CD4-positive, alpha-beta T cell treated with Interleukin-21 for 1 hour (primary cell): ENCODE measurements around the gene SLC4A1AP.

Source experiments
- DNase-seq: peaks from one replicate; pipeline ENCODE4 v3.0.0-alpha.2; 2020

Gene SLC4A1AP

DNA sequence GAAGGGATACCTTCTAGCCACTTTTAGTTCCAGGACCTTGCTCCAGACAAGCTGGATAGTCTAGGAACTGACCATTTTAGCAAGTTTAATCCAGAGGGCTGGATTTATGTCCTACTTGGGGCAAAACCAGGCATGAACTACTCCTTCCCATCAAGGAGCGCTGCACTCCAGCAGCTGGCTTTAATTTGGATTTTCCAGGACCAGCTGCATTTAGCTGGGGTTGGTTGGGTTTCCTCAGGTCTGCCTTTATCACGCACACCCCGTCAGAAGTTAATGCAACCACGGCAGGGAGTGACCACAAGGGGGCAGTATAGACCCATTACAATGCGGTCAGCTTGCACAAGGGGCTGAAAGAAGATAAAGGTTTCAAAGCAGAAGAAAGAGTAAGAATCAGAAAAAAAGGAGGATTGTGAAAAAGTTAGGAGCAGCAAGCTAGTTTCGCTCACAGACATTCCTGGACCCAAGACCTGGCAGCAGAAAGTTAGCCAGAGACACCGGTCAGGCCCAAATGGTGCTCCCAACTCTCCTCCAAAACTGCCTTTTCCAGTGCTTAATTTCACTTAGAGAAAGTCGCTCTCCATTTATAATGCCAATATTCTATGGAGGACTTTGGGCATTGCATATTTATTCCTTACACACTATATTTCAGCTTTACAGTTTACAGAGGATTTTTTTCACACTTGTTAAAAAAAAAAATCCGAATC is 40.1 kb downstream of the SLC4A1AP start:
- DNase-seq, result peak; percentile 82

DNA sequence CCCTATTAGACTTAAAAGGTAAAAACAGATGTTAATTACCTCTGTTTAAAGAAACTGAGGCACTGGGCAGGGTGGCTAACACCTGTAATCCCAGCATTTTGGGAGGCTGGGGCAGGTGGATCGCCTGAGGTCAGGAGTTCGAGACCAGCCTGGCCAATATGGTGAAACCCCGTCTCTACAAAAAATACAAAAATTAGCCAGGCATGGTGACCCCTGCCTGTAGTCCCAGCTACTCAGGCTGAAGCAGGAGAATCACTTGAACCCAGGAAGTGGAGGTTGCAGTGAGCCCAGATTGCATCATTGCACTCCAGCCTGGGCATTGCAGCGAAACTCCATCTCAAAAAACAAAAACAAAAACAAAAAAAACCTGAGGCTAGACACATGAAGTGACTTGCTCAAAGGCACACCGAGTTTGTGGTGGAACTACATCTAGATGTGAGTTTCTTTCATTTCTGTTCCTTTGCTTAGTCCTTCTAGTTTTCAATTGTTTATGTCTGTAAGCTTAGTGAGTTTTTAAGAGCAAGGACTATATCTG is 40.7 kb downstream of the SLC4A1AP start:
- DNase-seq, result no peak

DNA sequence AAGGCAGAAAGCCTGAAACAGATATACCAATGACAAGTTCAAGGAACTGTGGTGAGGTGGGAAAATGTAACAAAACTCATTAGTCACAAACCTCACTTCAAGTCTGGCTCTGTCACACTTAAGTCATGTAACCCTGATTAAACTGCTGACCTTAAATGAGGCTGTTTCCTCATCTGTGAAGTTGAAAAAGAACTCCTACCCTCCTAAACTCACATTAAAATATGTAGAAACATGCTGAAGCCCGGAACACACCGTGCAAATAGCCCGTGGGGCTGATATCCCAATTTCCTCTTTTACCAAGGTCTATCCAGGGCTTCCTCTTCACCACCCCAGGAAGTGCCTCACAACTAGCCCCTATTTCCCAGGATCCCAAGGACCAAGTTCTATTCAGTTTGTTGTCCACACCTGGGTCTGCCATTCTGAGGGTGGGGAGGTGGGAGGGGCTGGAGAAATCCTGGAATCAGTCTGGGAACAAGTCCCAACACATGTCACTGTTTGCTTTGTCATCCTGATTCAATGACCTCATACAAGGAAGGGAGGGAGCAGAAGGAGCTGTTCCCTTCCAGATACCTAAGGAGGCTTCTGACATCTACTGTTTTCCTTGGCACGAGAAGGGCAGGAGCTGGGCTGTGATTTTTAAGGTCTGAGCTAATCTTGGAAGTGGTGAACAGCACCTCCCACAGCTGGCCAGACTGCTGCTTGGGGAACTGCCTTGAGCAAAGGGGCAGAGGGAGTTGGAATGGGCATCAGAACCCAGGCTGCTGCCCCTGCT is 42.3 kb downstream of the SLC4A1AP start:
- DNase-seq, result no peak

DNA sequence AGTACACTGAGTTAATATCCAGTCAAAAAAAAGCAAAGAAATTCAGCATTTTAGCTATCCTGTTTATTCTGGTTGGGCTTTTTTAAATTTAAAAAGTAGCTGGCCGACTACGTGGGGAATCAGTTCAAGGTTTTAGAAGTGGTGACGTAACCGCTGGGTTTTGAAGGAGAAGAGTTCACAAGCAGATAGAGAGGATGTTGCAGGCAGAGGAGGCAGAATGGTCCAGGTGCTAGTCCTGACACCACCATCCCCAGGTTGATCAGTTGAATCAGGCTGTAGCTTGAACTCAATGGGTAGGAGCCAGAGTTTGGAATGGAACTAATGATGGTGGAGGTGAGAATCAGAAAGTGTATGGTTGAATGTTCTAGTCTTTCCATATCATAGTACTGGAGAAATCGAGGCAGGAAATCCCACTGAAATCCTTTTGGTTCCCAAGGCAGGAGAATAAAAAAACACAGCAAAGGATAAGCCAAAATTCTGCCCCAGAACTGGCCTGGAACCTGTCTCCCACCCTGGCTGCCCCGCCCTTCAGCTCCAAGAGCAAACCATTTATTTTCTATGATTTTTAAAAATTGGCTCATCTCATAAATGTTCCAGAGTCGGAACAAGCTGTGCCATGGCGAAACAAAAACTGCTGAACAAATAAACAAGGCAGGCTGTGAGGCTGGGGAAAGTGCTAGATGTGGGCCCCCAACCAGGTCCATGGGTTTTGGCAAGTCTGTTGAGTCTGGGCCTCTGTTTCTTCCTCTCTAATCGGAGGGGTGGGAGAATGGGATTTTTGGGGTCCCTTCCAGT is 44.0 kb downstream of the SLC4A1AP start:
- no peak for DNase-seq

DNA sequence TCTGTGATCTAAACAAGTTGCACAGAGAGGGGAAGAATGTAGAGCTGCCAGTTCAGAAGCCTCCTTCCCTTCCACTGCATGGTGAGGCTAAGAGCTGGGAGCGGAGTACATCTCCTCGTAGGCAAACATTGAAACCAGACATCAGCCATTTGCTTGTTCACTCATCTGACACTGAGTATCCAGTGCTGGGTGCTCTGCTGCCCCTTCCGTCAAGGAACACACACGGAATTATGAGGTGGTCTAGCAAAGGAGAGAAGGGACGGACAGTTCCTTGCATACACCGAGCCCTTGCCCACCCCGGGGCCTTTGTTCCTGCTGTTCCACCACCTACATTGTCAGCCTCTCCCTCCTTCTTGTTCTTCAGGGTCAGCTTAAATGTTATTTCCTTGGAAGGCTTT is 44.6 kb downstream of the SLC4A1AP start:
- DNase-seq, result no peak

DNA sequence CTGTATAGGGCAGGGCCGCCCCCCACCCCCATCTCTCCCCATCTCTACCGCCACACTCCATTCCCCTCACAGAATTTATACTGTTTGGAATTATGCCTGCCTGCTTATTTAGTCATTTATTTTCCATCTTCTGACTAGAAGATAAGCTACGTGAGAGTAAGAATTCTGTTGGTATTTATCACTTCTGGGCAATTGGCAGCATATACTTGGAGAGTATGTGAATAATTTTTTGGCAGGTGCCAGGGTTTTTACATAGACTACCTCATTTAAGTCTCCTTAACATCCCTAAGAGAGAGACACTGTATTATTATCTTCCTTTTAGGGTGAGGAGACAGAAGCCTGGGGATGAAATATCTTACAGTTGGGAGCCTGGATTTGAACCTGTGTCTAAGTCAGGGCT is 45.0 kb downstream of the SLC4A1AP start:
- no peak for DNase-seq

DNA sequence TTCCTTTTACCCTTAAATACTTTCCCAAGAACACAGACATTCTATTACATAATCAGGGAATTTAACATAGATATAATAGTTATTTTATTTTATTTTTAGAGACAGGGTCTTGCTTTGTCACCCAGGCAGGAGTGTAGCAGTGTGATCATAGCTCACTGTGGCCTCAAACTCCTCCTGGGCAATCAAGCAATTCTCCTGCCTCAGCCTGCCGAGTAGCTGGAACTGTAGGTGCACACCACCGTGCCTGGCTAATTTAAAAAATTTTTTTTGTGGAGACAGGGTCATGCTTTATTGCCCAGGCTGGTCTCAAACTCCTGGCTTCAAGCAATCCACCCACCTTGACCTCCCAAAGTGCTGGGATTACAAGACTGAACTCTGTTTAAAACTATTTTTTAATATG is 45.6 kb downstream of the SLC4A1AP start:
- DNase-seq, result no peak

DNA sequence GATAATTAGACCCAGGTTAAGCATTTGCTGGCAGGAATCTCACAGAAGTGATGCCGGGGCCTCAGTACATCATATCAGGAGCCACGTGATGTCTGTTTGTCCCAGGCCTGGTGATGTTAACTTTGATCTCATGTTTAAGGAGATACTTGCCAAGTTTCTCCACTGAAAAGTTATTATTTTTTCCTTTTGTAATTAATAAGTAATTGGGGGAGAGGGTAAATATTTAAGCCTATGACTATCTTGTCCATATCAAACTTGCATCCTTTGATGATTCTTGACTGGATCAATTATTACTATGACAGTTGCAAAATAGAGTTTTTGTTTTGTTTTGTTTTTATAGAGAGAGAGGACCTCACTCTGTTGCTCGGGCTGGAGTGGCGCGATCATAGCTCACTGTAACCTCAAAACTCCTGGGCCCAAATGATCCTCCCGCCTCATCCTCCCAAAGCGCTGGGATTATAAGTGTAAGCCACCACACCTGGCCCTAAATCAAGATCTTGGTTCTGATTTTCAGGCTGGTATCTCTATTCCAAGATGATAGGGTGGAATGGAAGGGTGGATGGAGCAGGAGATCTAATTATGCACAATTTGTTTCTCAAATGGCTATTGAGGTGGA is 46.4 kb downstream of the SLC4A1AP start:
- DNase-seq, result no peak

DNA sequence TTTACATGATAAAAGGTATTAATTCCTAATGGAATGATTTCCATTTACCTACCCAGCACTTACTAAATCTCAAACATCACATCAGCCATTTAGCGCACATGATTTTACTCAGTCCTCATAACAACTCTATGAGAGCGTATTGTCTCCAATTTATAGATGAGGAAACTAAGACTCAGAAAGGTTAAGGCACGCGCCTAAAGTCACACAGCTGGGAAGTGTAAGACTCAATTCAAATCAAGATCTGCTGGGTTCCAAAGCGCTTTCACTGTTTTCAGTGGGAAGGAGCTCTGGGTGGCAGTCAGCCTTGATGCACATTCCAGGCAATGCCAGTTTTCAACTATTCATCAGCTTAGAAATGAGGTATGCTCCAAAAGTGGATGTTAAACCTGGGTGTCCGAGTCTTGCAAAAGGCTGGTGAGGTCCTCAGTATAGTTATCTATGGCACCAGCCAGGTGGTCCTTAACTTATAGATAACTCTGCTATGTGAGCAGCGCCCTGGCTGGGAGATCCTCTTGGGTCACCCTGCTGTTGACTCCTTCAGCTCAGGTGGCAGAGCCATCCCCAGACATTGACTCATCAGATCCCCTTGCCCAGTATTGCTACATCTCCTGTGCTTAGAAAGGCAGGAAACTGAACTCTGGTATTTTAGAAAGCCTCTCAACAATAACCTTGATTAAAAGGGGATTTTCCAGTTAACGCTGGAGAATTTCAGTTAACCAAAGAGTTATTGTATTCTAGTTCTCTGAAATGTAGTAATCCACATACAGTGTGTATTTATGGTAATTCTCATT is 47.1 kb downstream of the SLC4A1AP start:
- no peak for DNase-seq

DNA sequence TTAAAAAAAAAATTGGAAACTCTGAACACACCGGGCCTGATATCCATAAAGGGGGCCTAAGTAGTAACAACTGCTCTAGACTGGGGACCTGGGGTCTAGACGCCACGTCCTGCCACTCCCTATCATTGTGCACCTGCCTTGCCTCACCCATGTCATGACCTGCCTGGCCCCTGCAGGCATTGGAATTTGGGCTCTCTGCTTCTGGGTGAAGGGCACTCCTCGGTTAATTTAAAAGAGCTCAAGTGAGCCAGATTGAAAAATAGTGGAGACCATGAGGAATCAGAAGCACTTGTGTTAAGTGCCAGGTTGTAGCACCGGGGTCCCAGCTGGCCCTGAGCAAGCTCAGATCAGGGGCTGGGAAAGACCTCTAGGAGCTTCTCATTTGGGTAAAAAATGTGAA is 48.1 kb downstream of the SLC4A1AP start:
- no peak for DNase-seq

DNA sequence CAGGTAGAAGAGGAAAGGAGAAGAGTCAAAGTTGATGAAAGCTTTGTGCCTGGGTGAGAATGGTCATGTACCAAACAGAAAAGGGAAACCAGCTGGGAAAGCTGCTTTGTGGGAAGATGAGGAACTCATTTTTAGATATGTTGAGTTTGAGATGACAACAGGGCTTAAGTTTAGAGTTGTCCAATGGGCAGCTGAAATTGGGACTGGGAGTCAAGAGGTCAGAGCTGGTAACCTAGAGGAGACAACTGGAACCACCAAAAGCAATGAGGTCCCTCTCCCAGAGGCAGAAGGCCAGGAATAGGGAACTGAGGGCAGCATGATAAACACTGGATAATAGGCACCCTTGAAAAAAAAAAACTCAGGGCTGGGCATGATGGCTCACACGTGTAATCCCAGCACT is 48.8 kb downstream of the SLC4A1AP start:
- no peak for DNase-seq

DNA sequence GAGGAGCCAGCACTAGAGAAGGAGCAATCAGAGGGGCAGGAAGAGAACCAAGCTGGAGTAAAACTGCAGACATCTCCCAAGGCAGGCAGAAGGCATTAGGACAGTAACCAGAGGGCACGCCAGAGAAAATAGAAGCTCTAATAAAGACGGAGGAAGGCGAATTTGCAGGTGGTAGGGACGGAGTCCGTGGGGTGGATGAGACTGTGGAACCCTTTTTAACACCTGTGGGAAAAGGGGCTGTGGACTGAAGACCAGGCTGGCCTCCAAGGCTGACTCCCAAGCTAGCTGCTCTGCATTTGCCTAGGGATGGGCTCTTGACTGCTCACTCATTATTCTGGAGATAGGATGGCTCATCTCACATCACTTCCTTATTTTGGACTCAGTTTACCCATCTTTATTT is 49.5 kb downstream of the SLC4A1AP start:
- DNase-seq, result no peak

DNA sequence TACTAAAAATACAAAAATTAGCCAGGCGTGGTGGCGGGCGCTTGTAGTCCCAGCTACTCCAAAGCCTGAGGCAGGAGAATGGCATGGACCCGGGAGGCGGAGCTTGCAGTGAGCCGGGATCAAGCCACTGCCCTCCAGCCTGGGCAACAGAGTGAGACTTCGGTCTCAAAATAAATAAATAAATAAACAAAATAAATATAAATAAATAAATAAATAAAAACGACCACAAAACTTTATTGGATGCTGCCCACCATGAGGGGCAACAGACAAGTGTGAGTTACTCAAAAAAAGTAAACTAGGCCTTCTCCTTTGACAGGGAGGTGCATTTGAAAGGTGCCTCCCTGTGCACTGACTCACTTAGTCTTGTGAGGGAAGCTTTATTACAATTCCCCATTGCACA is 50.4 kb downstream of the SLC4A1AP start:
- no peak for DNase-seq

DNA sequence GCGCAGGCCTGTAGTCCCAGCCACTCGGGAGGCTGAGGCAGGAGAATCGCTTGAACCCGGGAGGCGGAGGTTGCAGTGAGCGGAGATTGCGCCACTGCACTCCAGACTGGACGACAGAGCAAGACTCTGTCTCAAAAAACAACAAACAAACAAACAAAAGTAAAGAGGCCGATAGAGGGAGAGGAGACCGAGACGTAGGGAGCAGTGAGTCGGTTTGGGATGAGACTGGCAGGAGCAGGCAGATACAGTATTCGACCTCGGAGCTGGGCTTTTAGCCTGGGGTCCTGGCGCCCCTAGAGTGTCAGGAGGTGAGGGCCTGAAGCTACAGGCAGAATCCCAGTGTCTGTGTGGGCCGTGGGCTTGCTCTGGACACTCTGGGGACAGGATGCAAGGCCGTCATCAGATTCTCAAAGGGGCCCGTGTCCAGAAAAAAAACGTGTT is 51.2 kb downstream of the SLC4A1AP start:
- no peak for DNase-seq

DNA sequence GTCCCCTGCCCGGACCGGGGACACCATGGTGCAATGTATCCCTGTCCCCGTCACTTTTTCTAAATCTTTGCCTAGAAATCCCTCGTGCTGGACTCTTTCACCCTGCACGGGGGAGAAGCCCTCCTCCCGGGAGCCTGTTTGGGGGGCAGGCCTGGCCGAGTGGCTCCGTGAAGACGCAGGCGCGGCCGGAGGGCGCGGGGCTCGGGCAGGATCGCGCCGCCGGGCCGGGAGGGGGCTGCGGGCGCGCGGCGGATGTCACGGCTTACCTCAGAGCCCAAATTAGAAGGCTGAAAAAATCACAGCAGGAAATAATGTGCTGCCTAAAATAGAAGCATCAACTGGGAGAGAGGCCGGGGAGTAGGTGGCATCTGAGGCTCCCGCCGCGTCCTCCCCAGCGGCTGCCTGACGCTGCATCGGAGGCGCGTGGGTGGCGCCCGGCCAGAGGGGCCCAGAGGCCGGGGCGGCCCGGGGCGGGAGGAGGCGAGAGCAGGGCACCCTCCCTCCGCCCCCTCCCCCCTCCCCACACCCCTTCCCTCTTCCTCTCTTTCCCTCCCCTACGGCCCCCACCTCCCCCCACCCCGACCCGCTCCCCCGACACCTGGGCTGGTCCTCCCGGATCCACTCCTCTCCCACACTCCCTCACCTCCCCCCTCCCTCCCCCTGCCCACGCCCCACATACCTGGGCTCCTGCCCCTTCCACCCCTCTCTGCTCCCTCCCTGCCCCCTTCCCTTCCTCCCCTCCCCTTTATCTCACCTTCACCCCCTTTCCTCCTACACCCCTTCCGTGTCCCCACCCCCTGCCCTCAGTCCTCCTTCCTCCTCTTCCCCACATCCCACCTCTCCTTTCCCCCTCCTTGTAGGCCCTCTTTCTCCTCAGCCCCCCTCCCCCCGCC is 51.9 kb downstream of the SLC4A1AP start:
- DNase-seq, result peak; percentile 42

DNA sequence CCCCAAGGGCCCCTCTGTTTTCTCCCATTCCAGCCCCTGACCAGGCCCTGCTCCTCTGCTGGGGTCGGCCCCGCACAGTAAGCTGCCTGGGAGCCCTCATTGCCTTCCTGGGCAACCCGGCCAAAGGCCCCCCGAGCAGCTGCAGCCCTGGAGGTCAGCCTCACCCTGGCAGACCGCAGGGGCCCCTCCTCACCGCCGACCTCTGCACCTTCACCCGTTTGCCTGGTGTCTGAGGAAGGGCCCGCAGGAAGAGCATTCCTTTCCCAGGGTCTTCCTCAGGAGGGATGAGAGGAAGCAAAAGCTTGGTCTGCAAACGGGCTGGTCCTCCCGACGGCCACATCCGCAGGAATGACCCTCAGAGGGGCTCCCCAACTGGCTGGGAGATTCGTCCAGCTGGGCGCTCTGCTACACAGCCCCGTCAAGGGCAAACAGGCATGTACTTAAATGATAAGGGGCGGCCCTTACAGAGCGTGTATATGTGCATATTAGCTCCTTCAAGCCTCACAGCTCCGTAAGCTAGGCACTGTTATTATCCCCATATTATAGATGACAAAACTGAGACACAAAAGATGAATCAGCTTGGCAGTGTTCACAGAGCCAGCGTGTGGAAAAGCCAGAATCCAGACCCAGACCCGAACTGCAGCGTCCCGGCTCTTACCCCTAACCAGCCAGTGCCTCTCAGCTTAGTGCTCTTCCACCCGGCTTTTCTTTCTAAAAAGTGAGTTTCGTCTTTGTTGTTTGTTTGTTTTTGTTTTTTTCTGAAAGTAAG is 52.8 kb downstream of the SLC4A1AP start:
- no peak for DNase-seq

DNA sequence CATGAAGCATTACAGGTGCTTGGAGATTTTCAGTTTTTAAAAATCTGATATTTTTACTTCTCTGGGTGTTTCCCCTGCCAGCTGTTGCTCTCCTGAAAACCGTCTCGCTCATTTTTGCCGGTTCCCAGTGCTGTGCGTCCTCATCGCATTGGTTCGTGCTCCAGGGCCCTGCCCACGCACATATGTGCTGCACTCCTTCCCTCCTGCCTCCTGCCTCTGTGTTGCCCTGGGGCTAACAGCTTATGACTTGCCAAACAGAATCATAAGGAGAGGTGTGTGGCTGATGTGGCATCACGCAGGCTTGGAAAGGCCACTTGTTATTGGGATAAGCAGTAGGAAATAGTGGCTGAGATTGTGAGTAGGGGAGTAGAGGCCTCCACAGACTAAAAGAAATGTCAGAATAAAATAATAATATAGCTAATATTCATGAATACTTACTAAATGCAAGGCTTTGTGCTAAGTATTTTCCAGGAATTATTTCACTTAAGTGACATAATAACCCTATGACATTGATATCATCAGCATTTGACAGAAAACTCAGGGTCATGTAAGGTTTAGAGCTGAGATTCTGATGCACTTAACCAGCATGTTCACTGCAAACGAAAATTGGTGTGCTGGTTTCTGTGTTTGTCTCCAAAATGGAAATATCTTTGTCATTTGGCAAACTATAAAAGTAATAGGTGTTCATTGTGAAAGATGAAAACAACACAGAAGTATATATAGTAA is 53.5 kb downstream of the SLC4A1AP start:
- DNase-seq, result no peak

DNA sequence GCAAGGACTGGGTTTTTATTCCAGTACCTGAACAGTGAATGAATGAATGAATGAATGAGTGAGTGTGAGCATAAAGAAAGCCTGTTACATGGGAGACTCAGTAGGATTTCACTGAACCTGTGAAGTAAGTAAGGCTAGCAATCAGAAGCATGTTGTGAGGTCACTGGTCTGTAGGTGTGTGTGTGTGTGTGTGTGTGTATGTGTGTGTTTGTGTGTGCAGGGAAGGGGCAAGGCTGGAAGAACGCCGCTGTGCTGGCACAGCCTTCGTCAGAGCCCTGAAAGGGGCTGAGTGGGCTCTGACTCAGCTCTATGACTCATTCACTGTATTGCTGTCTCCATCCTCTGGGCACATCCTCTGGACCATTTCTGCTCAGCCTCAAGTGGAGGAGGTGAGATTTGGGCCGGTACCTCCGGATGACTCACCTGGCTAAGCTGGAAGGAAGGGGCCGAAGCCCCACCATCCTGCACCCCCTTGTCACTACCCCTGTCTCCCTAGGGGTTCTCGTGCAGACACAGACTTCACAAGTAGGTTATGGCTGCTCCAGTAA is 56.4 kb downstream of the SLC4A1AP start:
- DNase-seq, result no peak

DNA sequence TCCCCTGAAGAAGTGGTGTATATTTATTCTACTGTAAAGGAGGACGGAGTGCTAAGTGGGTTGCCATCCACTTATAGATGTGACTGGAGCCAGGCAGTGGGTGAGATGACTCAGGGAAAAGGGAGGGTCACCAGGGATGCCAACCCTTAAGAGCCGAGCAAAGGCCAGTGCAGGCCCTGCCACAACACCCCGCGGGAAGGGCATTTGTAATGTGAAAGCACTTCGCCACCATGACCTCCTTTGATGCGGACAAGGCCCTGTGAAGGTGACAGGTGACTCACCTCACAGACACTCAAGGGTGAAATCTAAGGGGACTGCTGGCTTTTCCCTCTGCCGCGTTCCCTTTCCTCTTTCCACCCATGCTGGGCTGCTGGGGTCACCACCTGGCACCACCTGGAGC is 57.6 kb downstream of the SLC4A1AP start:
- no peak for DNase-seq
